Measurements from ENCODE around the gene TMEM117.

GRCh38 chr12:44078273-44078672 lies 242.4 kb downstream of the TMEM117 start:
- TF ChIP-seq, protein P1, sequence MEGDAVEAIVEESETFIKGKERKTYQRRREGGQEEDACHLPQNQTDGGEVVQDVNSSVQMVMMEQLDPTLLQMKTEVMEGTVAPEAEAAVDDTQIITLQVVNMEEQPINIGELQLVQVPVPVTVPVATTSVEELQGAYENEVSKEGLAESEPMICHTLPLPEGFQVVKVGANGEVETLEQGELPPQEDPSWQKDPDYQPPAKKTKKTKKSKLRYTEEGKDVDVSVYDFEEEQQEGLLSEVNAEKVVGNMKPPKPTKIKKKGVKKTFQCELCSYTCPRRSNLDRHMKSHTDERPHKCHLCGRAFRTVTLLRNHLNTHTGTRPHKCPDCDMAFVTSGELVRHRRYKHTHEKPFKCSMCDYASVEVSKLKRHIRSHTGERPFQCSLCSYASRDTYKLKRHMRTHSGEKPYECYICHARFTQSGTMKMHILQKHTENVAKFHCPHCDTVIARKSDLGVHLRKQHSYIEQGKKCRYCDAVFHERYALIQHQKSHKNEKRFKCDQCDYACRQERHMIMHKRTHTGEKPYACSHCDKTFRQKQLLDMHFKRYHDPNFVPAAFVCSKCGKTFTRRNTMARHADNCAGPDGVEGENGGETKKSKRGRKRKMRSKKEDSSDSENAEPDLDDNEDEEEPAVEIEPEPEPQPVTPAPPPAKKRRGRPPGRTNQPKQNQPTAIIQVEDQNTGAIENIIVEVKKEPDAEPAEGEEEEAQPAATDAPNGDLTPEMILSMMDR (IDR thresholded peaks at IDR 0.05) = no peak
- TF ChIP-seq EP300 (IDR thresholded peaks at IDR 0.05) = no peak
- no peak for TF ChIP-seq POLR2AphosphoS5 (IDR thresholded peaks at IDR 0.05)
- TF ChIP-seq POLR2A (IDR thresholded peaks at IDR 0.05) = no peak
